Right renal cortex interstitium (tissue), 3 donors: Measurements from ENCODE around the gene GLB1L2. TPM values are rescaled to one million over a fixed set of nuclear protein-coding genes. Genes with fewer than 3 reads are reported as not detected.

Source experiments
- DNase-seq, 3 donors: peaks; one replicate each; pipeline ENCODE4 v3.0.0-alpha.2; 2013; ENCODE audit warnings: low read depth in 3 of 3, low spot score in 2 of 3
- polyA plus RNA-seq, 3 donors: library from polyadenylated mRNA; unstranded; fragments of 120-200 nt; gene quantifications; one replicate each; pipeline ENCODE4 v1.2.1, GENCODE V29; 2013; ENCODE audit not compliant: insufficient read length in 3 of 3

The GLB1L2 gene
- polyA plus RNA-seq, 3 donors: 22.4 to 23.5 (median 23.3) TPM

DNA sequence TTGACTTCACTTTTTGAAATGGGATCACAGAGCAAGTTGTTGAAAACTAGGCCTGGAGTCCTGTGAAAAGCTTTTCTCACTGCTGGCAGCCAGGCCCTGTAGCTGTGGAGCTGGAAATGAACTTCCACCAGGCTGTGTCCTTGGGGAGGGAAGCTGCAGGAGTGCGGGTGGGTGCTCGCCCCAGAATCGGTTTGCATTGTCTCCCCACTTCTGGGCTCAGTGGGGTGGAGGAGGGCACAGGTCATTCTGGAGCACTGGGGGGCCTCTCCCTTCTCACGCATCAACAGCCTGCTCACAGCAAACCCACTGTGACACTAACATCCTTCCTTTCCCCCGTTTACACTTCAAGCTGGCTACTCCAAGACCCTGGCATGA lies 15.2 kb downstream of the GLB1L2 start:
- no peak for DNase-seq

DNA sequence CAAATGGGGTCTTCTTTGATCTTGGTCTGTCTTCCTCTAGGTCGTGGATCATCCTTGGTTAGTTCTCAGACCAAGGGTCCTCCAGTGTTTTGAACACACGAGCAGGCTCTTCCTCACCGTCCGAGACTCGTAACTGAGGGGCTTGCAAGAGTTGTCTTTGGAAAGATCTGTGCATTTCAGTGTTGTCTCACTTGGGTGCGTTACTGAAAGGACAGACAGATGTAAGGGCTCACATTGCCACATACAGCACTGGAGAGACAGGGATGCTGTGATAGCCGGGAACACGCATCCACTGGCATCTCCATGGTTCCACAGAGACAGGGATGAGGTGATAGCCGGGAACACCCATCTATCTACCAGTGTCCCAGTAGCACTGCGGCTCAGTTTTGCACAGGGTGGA lies 15.7 kb downstream of the GLB1L2 start:
- DNase-seq: no peak

DNA sequence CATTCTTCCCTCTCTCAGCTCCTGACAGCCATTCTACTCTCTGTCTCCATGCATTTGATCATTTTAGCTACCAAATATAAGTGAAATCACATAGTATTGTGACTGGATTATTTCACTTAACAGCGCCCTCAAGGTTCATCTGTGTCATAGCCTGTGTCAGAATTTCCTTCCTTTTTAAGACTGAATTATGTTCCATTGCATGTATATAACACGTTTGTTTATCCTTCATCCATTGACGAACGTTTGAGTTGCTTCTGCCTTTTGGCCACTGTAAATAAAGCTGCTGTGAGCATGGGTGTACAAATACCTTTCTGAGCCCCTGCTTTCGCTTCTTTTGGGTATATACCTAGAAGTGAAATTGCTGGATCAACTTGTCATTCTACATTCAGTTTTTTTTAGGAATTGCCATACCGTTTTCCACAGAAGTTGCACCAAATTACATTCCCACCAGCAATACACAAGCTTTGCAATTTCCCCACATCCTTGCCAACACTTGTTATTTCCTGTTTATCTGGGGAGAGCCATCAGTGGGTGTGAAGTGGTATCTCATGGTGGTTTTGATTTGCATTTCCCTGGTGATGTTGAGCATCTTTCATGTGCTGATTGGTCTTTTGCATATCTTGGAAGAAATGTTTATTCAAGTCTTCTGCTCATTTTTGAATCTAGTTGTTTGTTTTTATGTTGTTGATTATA lies 17.5 kb downstream of the GLB1L2 start:
- DNase-seq: no peak

DNA sequence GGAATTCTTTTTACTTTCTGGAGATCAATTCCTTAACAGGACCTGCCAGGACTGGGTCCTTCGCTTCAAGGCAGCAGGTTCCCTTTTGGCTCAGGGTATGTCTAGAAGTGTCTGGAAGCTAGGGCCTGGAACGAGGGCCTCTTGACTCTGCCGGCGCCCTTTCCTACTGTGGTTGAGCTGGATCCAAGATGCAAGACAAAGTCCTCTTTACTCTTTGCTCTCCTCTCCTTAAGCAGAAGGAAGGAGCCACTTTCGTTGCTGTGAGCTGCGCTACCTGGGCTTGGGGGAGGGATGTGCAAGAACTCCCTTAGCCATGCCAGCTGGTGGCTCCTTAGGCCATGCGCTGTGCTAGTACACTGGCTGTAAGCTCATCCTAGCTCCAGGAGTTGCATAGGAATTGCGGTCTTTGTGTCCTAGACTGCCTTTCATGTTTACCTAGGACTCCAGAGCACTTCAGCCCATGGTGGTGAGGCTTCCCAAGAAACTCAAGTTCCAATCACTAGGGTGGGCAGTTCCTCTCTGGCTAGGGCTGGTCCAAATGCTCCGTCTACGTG lies 18.1 kb downstream of the GLB1L2 start:
- no peak for DNase-seq

DNA sequence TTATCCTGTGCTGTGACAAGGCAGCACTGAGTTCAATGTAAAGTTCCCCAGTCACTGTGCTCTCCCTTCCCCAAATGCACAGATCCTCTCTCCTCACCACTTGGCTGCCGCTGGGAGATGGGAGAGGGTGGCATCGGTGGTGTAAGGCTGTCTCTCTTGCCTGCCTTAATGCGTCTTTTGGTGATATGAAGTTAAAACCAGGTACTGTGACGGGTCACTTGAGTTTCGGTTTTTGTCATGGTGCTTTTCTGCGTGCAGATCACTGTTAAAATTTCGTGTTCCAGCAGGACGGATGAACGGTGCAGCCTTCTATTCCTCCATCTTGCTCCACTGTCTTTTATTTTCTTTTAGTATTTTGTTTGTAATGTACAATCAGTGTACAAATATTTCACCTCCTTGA lies 18.6 kb downstream of the GLB1L2 start:
- no peak for DNase-seq

DNA sequence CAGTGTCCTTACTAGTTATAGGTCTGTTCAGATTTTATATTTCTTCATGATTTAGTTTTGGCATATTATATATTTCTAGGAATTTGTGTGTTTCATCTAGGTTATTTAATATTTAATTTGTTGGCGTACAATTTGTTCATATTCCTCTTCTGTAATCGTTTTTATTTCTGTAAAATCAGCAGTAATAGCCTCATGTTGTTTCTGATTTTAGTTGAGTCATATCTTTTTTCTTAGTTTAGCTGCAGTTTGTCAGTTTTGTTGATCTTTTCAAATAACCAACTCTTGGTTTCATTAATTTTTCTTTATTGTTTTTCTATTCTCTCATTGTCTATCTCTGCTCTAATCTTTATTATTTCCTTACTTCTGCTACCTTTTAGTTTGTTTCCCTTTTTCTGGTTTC lies 20.3 kb downstream of the GLB1L2 start:
- DNase-seq: no peak

DNA sequence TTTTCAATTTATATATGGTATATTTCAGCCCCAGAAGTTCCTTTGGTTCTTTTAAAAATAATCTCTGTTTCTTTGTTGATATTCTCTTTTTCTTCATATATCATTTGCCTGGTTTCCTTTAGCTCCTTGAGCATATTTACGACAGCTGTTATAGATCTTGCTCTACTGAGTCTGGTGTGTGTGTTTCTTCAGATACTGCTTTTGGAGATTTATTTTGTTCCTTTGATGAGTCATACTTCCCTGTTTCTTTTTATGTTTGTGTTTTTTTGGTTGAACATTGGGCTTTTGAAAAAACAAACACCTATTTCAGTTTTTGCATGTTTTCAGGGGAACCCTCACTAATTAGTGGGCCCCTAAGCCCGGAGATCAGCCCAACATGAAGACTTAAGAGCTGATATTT lies 23.3 kb downstream of the GLB1L2 start:
- DNase-seq: no peak

DNA sequence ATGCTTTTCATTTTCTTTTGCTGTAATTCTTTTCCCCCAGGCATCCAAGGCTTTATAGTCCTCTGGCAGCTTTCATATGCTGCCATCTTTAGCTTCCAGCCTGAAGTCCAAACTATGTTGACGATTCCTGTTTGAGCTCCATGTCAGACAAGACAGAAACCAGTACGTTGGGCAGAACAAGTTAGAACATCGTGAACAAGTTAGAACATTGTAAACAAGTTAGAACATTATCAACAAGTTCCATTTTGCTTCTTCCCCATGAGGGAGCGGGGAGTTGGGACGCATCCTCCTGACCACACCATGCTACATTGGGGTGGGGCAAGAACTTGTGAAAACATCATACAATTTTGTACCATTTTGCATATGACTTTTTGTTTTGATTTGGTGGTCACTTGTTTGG lies 23.9 kb downstream of the GLB1L2 start:
- DNase-seq: no peak

DNA sequence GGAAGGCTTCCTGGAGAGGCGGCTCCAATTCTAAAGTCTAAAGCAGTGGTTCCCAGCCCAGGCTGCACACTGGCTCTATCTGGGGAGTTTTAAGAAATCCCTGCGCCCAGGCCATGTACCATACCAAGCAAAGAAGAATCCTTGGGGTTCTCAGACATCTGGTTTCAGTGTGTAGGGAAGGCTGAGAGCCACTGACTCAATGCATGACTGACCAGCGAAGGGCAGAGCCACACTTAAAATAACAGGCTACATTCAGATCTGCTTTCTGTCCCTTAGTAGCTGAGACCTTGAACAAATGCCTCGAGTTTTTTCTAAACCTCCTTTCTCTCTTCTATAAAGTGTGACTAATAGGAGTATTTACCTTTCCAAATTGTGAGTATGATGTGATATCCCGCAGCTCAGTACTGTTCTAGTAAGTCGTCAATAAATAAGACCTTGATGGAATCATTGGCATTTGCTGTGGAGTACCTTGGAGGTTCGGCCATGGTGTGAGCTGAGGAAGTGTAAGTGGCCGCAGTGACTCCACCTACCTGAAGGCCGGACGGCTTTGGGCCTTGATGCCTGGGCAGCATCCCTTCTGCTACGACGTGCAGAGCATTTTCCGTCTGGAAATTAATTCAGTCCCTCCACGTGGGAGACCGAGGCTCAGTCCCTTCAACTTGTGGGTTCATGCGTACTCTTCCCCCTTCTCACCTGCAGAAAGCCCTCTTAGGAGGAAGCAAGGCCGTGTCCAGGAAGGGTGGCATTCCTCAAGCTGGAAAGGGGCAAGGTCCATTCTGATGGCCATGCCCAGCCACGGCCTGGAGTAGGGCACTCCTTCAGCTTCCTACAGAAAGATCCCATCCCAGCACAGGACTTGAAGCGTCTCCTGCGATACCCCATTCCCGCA lies 25.1 kb downstream of the GLB1L2 start:
- DNase-seq: no peak

DNA sequence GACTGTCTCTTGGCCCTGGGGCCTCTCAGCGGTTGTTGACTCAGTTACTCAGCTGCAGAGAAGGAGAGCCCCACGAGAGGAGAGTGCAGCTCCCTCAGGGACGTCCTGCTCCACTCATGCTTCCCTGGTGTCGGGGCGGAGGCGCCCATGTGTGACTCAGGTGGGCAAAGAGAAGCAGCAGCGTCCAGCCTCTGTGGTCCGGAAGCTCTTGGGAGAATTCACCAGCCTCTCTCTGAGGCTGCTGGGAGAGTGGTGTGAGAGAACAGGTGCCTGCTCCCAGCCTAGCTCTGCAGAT lies 25.7 kb downstream of the GLB1L2 start:
- no peak for DNase-seq

DNA sequence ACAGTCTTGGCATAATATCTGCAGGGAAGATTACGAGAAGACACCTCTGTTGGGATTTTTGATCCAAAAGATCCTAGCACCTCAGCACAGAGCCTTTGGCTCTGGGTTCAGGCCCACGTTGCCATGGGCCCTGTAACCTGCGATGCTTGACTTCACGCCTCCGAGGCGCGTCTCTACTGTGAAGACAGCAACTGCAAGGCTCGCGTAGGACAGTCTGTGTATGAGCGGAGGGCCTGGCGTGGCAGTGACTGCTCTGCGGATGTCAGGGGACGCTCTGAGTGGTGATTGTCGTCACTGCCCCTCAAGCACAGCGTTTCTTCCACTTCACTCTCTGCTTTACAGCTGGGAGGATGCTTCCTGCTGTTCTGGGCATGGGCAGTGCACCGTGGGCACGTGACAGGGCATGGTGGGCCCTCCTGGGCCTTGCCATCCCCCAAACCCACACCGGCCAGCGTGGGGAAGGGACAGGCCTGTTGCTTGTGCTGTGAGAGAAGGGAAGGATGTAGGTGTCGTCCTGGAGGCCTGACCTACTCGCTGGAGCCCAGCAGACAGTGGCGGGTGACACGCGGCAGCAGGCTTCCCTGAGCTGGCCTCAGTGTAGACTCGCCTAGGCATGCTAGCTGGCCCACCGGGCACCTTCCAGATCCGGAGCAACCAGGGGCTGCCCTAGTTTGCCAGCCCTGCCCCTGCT lies 26.5 kb downstream of the GLB1L2 start:
- DNase-seq: no peak

DNA sequence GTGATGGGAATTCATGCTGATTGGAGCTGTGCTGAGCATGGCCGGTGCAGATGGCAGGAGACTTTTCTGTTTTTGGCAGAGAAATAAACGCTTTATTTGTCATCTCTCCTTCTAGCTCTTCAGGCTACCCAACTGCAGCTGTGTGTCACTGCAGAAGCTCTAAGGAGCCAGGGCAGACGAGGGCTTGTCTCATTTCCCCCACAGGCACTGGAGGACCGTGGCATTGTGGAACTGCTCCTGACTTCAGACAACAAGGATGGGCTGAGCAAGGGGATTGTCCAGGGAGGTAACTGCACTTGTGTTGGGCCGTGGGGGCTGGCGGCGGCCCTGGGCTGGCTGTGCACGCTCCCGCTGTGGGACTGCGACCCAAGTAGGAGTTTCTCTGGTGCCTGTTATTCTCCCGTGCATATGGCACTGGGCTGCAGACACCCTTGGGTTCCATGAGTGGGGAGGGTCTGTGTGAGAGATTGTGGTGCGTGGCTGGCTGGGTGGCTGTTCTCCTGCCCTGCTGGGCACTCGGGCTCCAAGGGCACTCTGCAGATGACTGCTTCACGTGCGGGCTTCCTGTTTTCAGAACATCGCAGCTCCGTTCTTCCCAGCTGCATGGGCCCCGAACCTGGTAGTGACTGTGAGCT lies 27.2 kb downstream of the GLB1L2 start:
- DNase-seq: no peak

DNA sequence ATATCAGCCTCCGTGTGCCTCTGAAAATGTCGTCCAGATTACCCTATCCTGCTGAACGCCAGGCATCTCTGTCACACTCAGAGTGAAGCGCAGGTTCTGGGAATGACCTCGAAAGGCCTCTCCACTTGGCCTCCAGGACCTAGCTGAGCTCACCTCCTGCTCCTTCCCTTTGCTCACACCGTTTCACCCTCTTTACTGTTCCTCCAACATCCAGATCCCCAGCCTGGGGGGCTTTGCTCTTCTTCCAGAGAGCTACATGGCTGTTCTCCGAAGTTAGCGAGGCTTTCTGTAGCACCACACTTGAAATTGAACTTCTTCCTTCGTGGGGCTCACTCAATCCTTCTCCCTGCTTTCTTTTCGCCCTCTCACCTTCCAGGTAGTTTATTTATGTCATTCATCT lies 27.9 kb downstream of the GLB1L2 start:
- DNase-seq: no peak

DNA sequence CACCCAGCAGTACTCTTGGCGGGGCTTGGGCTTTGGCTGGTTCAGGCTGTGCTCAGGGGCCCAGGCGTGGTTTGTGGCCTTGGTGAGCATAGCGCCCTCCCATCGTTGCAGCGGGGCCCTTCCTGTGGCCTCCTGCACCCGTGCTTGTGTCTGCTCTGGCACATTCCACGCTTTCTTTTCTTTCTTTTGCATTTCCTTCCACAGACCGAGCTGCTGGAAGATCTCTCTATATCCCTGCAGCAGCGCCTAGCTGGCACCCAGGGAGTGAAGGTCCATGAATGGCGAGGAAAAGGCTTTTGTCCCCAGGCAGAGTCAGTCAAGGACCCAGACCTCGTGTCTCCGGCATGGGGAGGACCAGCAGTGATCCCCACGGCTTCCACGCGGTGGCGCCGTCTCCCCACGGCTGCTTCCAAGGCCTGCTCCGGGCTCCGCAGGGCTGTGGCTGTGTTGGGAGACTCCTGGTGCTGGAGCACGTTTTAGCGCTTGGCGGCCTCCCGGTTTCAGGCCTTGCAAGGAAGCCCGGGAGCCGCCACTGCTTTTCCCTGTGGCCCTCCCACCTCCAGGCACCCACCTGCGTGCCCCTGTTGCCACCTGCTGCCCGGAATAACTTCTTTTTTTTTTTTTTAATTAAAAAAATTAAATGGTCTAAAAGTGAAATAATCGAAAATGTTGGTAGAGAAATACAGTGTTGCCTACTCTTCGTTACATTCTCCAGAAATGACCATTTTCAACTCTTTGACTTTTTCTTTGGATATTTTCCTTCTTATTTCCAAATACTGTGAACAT lies 28.5 kb downstream of the GLB1L2 start:
- peak in 2 of 3 donors; percentile 52 to 65 for DNase-seq

DNA sequence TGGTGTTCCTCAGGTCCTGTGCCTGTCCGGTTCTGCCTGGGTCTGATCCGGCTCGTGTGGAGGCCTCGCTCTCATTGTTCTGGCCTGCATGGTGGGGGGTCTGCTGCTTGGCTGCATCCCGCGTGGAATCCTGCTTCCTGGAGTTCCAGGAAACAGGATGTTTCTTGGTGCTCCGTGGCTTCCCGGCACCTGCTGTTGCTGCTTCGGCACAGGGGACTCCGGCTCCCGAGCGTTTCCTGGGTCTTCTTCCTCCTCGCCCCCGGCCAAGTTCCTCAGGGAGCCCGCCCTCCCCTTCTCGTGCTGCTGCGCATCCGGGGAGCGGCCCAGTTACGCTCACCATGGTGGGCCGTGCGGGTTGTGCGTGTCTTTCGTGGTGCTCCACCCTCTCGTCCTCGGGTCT lies 29.9 kb downstream of the GLB1L2 start:
- no peak for DNase-seq

DNA sequence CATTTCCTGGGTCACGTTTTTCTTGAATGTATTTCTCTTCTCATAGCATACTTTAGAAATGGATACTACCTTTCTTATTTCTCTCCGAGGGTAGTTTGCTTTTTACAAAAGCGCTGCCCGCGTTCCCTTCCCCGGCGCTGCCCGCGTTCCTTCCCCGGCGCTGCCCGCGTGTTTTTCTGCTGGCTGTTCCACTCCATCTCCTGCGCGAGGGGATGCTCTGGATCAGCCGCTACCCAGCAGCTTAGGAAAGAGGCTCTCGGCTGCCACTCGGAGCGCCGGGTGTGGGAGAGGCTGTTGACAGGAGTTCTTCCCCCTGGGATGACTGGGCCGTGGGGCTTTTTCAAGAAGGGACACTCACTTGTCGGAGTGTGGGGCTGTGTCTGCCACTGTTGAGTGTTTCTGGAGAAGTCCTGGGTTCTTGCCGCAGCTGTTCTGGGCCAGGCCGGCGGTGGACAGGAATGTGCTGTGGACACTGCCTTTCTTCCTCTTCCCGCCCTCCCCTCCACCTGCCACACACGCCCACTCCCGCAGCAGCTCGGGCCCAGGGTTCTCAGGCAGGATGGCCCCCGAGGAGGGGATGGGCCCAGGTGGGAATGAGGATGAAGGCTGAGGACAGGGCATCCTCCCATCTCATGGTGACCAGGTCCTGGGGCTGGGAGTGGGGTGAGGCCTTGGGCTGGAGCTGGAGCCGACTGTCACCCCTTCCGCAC lies 30.6 kb downstream of the GLB1L2 start:
- DNase-seq: no peak

DNA sequence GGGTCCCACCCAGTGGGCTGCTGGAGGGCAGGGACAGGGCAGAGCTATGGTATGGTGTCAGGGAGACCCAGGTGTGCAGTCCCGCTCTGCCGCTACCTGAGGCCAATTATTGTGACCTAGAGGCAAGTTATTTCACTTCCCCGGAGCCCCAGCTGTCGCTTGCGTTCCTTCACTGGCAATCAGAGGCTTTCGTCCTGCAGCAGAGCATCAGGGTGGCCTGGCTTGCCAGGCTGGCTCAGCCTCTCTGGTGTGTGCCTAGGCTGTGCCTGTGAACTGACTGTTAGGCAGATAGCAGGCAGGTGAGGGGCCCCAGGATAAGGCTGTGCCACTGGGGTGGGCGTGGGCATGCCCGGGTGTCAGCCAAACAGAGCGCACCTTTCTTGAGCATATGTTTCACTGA lies 31.4 kb downstream of the GLB1L2 start:
- no peak for DNase-seq

DNA sequence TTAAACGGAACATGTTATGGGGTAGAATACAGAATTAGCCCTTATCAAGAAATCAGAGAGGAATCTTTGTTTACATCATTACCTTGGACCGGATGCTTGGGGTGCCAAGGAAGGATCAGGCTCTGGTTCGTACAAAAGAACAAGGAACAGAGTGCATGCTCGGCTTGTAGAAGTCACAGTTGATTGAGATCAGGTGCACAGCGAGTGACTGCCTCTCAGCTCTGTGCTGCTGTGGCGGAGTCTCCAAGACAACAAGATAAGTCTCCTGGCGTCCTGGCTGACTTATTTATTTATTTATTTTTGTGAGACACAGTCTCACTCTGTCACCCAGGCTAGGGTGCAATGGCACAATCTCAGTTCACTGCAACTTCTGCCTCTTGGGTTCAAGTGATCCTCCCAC lies 31.8 kb downstream of the GLB1L2 start:
- DNase-seq: no peak

DNA sequence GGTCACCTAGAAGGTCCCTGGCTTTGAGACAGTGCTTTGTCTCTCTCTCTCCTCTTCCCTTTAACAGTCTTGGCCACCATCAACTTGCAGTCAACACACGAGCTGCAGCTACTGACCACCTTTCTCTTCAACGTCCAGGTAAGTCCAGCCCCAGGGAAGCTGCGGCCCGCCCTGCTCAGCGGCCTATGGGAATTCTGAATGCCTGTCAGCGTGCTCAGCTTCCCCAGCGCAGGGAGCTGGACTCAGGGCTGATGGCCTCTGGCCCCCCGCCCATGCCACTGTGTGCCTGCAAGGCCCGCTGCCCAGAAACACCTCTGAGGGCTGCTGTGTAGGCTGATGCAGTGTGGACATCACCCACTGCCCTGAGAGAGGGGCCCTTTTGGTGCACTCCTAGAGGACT lies 32.5 kb downstream of the GLB1L2 start:
- no peak for DNase-seq
